GM12892 (cell line): Measurements from ENCODE around the gene CFAP43.

ENCODE experiments used
- DNase-seq: peaks from one replicate; pipeline ENCODE4 v3.0.0; 2011; ENCODE audit not compliant: insufficient read length
- FAIRE-seq: peaks from 2 replicates; lab custom pipeline; 2011; peaks lifted over from hg19 to GRCh38; lab: Jason Lieb, UNC
- POLR2A ChIP-seq: IDR thresholded peaks from 2 replicates; pipeline ENCODE4 v1.6.1; 2011; ENCODE audit warnings: low read depth, low read length, control low read depth
- POLR2AphosphoS5 ChIP-seq: IDR thresholded peaks from 2 replicates; pipeline ENCODE4 v1.6.1; 2011; ENCODE audit warnings: low read depth, low read length, control low read depth
- TAF1 ChIP-seq: IDR thresholded peaks from 2 replicates; pipeline ENCODE4 v1.6.1; 2011; ENCODE audit warnings: low read depth, mild to moderate bottlenecking, control low read depth, low read length, borderline replicate concordance

The CFAP43 gene

GRCh38 chr10:104242545-104242944, 10.4 kb upstream of the CFAP43 start:
- TF ChIP-seq POLR2A (no peak), TAF1 (no peak), POLR2AphosphoS5 (no peak)
- DNase-seq (no peak), FAIRE-seq (no peak)

- TF ChIP-seq POLR2AphosphoS5, result no peak
- FAIRE-seq, result no peak
- DNase-seq, result no peak
Measured at GRCh38 chr10:104240078-104240477, 7.9 kb upstream of the CFAP43 start.

DNA sequence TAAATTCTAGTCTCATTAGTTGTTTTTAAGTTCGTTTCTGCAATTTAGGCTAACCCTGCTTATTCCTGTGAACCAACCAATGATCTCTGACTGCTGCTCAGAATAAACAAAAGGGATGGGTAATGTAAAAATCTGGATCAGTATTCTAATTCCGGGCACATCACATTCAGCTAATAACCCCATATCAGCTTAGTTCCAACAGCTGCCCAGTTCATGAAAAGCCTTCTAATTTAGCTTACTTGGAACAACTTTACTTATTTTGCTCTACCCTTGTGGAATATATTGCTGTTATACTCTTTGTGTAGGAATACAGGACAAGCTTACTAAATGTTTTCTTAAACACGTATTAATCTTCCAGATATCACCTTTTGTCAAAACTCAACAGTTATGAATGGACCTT, 3.6 kb upstream of the CFAP43 start:
- TF ChIP-seq TAF1, result no peak
- TF ChIP-seq POLR2A, result no peak
- TF ChIP-seq POLR2AphosphoS5, result no peak
- DNase-seq (no peak), FAIRE-seq (no peak)

DNA sequence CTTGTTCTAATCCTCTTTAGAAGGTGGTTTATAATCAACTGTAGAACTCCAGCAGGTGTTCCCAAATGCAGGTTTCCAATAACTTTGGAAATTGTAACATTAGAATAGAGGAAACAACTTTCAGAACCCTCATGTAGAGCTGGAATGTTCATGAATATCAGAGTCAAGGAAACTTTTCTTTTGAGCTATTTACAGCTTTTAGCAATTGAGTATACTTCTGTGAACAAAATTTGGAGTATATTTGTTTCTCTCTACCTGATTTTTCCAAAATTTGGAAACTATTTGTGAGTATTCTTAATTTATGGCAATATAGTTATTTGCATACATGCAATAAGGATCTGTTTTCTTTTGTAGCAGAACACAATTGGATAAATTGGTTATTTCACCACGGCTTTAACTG, 2.8 kb upstream of the CFAP43 start:
- FAIRE-seq (no peak), DNase-seq (no peak)
- TF ChIP-seq TAF1 (no peak), POLR2A (no peak), POLR2AphosphoS5 (no peak)

- TF ChIP-seq TAF1 (no peak), POLR2A (no peak), POLR2AphosphoS5 (no peak)
- no peak for DNase-seq
- no peak for FAIRE-seq
Measured at GRCh38 chr10:104233817-104234216, 1.7 kb upstream of the CFAP43 start.

- no peak for TF ChIP-seq TAF1
- no peak for TF ChIP-seq POLR2AphosphoS5
- no peak for TF ChIP-seq POLR2A
- DNase-seq, result no peak
- FAIRE-seq, result no peak
Measured at GRCh38 chr10:104232613-104233102, 494 bp upstream of the CFAP43 start.

GRCh38 chr10:104230490-104230889, 1.7 kb downstream of the CFAP43 start:
- TF ChIP-seq POLR2AphosphoS5 (no peak), POLR2A (no peak), TAF1 (no peak)
- no peak for DNase-seq
- no peak for FAIRE-seq

DNA sequence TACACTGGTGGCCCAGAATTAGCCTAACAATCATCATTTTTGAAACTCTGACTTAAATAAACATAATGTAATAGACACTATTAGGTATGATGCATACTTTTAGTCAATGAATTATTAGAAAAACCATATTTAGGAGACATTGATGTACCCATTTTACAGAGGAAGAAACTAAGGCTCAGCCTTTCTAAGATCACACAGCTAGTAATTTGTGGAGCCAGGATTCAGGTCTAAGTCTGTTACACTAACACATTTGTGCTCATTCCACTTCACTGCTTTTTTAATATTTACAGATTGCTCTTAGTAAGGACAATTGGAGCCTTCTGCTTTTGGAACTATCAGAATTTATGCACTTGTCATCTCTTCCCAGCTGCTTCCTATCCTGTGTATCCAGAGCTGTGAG, 8.9 kb downstream of the CFAP43 start:
- FAIRE-seq, result no peak
- no peak for DNase-seq
- TF ChIP-seq POLR2A, result no peak
- no peak for TF ChIP-seq POLR2AphosphoS5
- TF ChIP-seq TAF1, result no peak

DNA sequence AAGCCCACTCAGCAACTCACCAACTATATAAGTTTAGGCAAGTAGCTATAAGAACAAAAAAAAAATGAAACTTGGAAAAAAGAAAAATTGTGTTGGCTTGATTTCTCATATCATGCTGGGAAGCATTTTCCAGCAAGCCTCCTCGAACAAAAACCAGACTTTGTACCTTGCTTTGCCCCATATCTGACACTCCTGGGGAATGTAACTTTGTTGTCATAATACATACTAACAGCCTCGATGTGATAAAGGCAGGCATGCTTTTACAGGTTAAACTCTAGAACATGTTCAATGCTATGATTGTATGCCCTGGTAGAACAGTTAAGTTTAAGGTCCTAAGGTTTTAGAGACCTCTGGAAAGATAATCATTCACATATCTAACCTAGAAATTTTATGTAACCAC, 11.6 kb downstream of the CFAP43 start:
- no peak for TF ChIP-seq POLR2AphosphoS5
- no peak for TF ChIP-seq TAF1
- no peak for TF ChIP-seq POLR2A
- no peak for FAIRE-seq
- DNase-seq, result no peak

DNA sequence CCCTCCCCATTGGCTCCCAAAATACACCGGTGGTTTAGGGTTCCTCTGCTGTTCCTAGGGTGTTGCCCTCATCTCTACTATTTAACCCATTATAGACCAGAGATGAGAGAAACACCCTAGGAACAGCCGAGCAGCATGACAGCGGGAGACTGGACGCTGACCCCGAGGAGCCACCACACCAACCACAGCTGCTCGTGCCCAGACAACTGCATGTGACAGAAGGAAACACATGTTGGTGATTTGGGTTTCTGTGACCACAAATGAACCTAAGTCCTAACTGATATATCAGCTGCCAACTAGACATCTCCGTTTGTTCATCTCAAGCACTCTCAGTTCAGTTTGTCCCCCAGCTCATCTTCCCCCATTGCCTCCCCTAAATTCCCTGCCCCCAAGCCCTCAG, 13.4 kb downstream of the CFAP43 start:
- DNase-seq (no peak), FAIRE-seq (no peak)
- TF ChIP-seq TAF1 (no peak), POLR2AphosphoS5 (no peak), POLR2A (no peak)

DNA sequence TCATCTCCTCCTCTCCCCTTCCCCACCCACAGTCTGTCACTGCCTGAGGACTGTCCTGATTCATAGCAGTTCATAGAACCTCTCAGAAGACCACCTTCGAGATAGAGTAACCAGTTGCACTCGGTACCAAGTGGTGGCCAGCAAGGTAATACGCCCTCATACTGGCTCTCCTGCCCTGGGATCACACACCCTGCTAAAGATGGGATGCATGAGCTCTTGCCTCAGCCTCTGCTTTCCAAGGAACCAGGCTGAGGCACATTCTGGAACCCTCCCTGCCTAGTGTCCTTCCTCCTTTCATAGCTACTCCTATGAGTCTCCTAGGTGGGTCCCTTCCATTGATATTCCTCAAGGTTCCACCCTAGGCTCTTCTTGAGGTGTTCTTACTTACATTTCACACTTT, 15.5 kb downstream of the CFAP43 start:
- TF ChIP-seq POLR2AphosphoS5, result no peak
- TF ChIP-seq TAF1, result no peak
- TF ChIP-seq POLR2A, result no peak
- no peak for FAIRE-seq

DNA sequence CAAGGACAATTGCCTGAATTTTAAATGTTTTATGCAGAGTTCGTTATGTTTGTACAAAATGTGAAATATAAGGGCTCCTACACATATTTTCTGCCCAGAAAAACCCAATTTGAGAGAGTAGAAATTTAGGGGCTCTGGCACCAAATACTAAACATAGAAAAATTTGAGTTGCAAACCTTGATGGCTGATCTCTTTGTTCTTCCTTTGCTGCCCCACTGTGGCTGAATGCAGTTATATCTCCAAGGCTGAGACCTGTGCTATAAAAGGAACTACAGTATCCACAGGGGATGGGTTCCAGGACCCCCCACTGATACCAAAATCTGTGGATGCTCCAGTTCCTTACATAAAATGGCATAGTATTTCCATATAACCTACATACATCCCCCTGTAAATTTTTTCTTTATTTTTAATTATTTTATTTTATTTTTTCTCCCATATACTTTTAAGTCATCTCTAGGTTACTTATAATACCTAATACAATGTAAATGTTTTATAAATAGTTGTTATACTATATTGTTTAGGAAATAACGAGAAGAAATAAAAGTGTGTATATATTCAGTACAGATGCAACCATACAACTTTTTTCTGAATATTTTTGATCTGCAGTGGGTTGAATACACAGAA, 22.5 kb downstream of the CFAP43 start:
- FAIRE-seq (peak; percentile 53), DNase-seq (no peak)

More for the DNA sequence above, 15.5 kb downstream of the CFAP43 start:
- DNase-seq, result no peak

GRCh38 chr10:104208730-104209129, 23.4 kb downstream of the CFAP43 start:
- FAIRE-seq (no peak), DNase-seq (no peak)
- TF ChIP-seq TAF1 (no peak), POLR2AphosphoS5 (no peak), POLR2A (no peak)

More for the DNA sequence above, 22.5 kb downstream of the CFAP43 start:
- TF ChIP-seq TAF1 (no peak), POLR2AphosphoS5 (no peak), POLR2A (no peak)

GRCh38 chr10:104202231-104202630, 29.9 kb downstream of the CFAP43 start:
- TF ChIP-seq TAF1, result no peak
- no peak for TF ChIP-seq POLR2A
- no peak for TF ChIP-seq POLR2AphosphoS5
- FAIRE-seq, result no peak
- DNase-seq, result no peak

- no peak for FAIRE-seq
- no peak for DNase-seq
- TF ChIP-seq TAF1 (no peak), POLR2A (no peak), POLR2AphosphoS5 (no peak)
Measured at GRCh38 chr10:104201636-104202035, 30.5 kb downstream of the CFAP43 start.
